ENCODE measurements around the gene AVEN. TPM values are rescaled to one million over a fixed set of nuclear protein-coding genes. Genes with fewer than 3 reads are reported as not detected.

The AVEN gene
- total RNA-seq, 4 donors from 2014 or later: 7.7 to 12.9 (median 10.1) TPM

- no peak for TF ChIP-seq POLR2A (IDR thresholded peaks at IDR 0.05)
- TF ChIP-seq, protein P1, sequence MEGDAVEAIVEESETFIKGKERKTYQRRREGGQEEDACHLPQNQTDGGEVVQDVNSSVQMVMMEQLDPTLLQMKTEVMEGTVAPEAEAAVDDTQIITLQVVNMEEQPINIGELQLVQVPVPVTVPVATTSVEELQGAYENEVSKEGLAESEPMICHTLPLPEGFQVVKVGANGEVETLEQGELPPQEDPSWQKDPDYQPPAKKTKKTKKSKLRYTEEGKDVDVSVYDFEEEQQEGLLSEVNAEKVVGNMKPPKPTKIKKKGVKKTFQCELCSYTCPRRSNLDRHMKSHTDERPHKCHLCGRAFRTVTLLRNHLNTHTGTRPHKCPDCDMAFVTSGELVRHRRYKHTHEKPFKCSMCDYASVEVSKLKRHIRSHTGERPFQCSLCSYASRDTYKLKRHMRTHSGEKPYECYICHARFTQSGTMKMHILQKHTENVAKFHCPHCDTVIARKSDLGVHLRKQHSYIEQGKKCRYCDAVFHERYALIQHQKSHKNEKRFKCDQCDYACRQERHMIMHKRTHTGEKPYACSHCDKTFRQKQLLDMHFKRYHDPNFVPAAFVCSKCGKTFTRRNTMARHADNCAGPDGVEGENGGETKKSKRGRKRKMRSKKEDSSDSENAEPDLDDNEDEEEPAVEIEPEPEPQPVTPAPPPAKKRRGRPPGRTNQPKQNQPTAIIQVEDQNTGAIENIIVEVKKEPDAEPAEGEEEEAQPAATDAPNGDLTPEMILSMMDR (IDR thresholded peaks at IDR 0.05): no peak
- Histone ChIP-seq H3K9me3 (no peaks in the 10 kb centered on the region), H3K4me3 (replicated peaks in 1 of 3) (no peak overlapping the region), H3K4me1 (no peaks in the 10 kb centered on the region), H3K27ac (no peak overlapping the region), H3K27me3 (no peaks in the 10 kb centered on the region), H3K36me3 (no peaks in the 10 kb centered on the region)
- WGBS, 2 donors: 96 to 100% methylated on average over 3 of the region's 3 CpGs
- DNase-seq: no peak
- intact Hi-C loops (cut with DNase I): no loop called here
Measured at GRCh38 chr15:33987444-33987843, 51.6 kb downstream of the AVEN start.

DNA sequence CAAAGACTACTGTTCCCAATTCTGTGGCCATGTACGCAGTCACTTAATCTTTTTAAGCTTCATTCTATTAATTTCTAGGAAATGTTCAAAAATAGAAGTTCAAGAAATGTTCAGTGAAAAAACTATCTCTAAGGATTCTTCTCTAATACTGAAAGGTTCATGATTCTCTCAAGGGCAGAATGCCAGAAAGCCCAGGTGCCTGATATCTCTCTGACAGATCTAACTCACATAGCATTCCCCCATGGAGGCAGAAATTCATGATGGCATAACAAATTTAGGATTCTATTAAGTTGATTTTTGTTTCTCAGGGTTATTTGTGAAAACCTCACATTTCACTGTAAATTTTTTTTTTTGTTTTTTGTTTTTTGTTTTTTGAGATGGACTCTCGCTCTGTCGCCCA lies 53.3 kb downstream of the AVEN start:
- intact Hi-C loops (cut with DNase I): no loop called here
- Histone ChIP-seq H3K27ac (no peak overlapping the region), H3K9me3 (no peaks in the 10 kb centered on the region), H3K4me1 (no peaks in the 10 kb centered on the region), H3K27me3 (no peaks in the 10 kb centered on the region), H3K4me3 (replicated peaks in 1 of 3) (no peak overlapping the region), H3K36me3 (no peaks in the 10 kb centered on the region)
- WGBS, 2 donors: 62 to 66% methylated on average over 3 of the region's 3 CpGs
- no peak for TF ChIP-seq POLR2A (IDR thresholded peaks at IDR 0.05)
- TF ChIP-seq, protein P1 (IDR thresholded peaks at IDR 0.05): no peak
- no peak for DNase-seq

- Histone ChIP-seq H3K36me3 (no peaks in the 10 kb centered on the region), H3K27me3 (no peaks in the 10 kb centered on the region), H3K4me1 (no peaks in the 10 kb centered on the region), H3K4me3 (replicated peaks in 1 of 3) (no peak overlapping the region), H3K9me3 (no peaks in the 10 kb centered on the region), H3K27ac (no peak overlapping the region)
- intact Hi-C loops (cut with DNase I): no loop called here
- 90 to 95% methylated on average over 1 of the region's 1 CpG for WGBS, 2 donors
- TF ChIP-seq, protein P1 (IDR thresholded peaks at IDR 0.05): no peak
- TF ChIP-seq POLR2A (IDR thresholded peaks at IDR 0.05): no peak
- DNase-seq: no peak
Measured at GRCh38 chr15:33985287-33985686, 53.7 kb downstream of the AVEN start.

GRCh38 chr15:33982516-33982915 lies 56.5 kb downstream of the AVEN start:
- Histone ChIP-seq H3K9me3 (no peaks in the 10 kb centered on the region), H3K27me3 (no peaks in the 10 kb centered on the region), H3K4me1 (no peaks in the 10 kb centered on the region), H3K4me3 (replicated peaks in 1 of 3) (no peak overlapping the region), H3K36me3 (no peaks in the 10 kb centered on the region), H3K27ac (no peak overlapping the region)
- WGBS, 2 donors: 93 to 95% methylated on average over 1 of the region's 1 CpG
- no peak for DNase-seq
- TF ChIP-seq, protein P1 (IDR thresholded peaks at IDR 0.05): no peak
- TF ChIP-seq POLR2A (IDR thresholded peaks at IDR 0.05): no peak
- intact Hi-C loops (cut with DNase I): no loop called here

DNA sequence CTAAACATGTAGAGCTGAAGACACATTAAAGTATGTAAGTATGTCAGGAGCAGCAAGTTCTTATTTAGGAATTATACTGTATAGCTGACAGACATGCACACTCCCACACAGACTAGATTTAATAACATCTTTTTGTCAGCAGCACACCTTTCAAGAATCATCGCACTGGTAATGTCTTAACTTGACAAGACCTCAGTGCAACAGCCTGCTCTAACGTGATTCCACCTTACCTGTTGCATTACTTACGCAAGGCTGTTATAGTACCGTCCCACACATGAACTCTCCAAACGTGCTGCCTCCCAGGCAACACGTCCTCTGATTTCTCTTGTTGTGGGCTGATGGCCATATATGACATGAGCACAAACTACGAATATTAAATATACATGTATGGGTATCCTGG lies 58.8 kb downstream of the AVEN start:
- no peak for DNase-seq
- TF ChIP-seq, protein P1 (IDR thresholded peaks at IDR 0.05): no peak
- TF ChIP-seq POLR2A (IDR thresholded peaks at IDR 0.05): no peak
- Histone ChIP-seq H3K9me3 (no peaks in the 10 kb centered on the region), H3K4me3 (replicated peaks in 1 of 3) (no peak overlapping the region), H3K27me3 (no peaks in the 10 kb centered on the region), H3K4me1 (no peaks in the 10 kb centered on the region), H3K27ac (no peak overlapping the region), H3K36me3 (no peaks in the 10 kb centered on the region)
- WGBS, 2 donors: 66 to 67% methylated on average over 7 of the region's 7 CpGs
- intact Hi-C loops (cut with DNase I): no loop called here

All from thyroid gland (tissue), 4 donors.